Endothelial cell (in vitro differentiated cells): ENCODE data around the gene AGO4. TPM values are rescaled to one million over a fixed set of nuclear protein-coding genes. Genes with fewer than 3 reads are reported as not detected.
A peak's percentile ranks its signal among the peaks of the same experiment; 100 is the strongest.

ENCODE experiments used
- DNase-seq: peaks from one replicate; pipeline ENCODE4 v3.0.0; 2021; ENCODE audit warnings: low spot score
- H3K27ac Mint-ChIP-seq: one replicate; pipeline ENCODE4 v1.8.0; 2021; ENCODE audit warnings: mixed read lengths, inconsistent platforms; ENCODE audit not compliant: unreplicated experiment
- H3K27me3 Mint-ChIP-seq: one replicate; pipeline ENCODE4 v1.8.0; 2021; ENCODE audit warnings: mild to moderate bottlenecking, moderate library complexity, mixed read lengths, inconsistent platforms; ENCODE audit not compliant: unreplicated experiment
- H3K36me3 Mint-ChIP-seq: one replicate; pipeline ENCODE4 v1.8.0; 2021; ENCODE audit warnings: mild to moderate bottlenecking, low read depth, mixed read lengths, inconsistent platforms; ENCODE audit not compliant: unreplicated experiment
- H3K4me1 Mint-ChIP-seq: one replicate; pipeline ENCODE4 v1.8.0; 2021; ENCODE audit warnings: mild to moderate bottlenecking, mixed read lengths, inconsistent platforms; ENCODE audit not compliant: unreplicated experiment
- H3K4me3 Mint-ChIP-seq: one replicate; pipeline ENCODE4 v1.8.0; 2021; ENCODE audit warnings: mild to moderate bottlenecking, mixed read lengths, inconsistent platforms; ENCODE audit not compliant: unreplicated experiment
- H3K9me3 Mint-ChIP-seq: one replicate; pipeline ENCODE4 v1.8.0; 2021; ENCODE audit warnings: mixed read lengths, inconsistent platforms; ENCODE audit not compliant: unreplicated experiment
- total RNA-seq: library from RNA; stranded (reverse); fragmentation: NEBNext Ultra II Directional; extraction: Animal tissue kit (Norgen Biotek cat#: 25700); gene quantifications from one replicate; pipeline ENCODE4 v1.2.1, GENCODE V29; 2021; ENCODE audit not compliant: unreplicated experiment
- TF ChIP-seq, protein P1 (sequence below): fragments of 200-600 bp; sonication (generic); IDR thresholded peaks from one replicate; pipeline ENCODE4 v1.5.0; 2021; ENCODE audit warnings: antibody characterized with exemption; ENCODE audit not compliant: unreplicated experiment

Gene AGO4
- total RNA-seq, 1 donor from 2014 or later = 26.6 TPM

DNA sequence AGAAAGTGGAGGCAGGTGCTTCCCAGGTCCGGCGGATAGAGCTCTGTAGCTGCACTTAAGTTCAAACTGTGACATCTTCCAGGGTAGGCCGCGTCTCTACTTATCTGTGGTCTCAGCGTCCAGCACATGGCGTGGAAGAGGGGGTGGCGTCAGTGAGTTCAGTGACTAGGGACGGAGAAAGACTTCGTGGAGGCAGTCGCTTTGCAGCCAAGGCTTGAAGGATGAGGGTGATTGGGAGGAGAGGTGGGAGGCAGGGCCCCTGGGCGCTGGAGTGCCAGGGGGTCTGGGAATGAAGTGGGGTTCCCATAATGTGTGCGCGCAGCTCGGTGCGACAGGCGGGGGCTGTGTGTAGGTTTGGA, 74.7 kb downstream of the AGO4 start:
- TF ChIP-seq, protein P1, sequence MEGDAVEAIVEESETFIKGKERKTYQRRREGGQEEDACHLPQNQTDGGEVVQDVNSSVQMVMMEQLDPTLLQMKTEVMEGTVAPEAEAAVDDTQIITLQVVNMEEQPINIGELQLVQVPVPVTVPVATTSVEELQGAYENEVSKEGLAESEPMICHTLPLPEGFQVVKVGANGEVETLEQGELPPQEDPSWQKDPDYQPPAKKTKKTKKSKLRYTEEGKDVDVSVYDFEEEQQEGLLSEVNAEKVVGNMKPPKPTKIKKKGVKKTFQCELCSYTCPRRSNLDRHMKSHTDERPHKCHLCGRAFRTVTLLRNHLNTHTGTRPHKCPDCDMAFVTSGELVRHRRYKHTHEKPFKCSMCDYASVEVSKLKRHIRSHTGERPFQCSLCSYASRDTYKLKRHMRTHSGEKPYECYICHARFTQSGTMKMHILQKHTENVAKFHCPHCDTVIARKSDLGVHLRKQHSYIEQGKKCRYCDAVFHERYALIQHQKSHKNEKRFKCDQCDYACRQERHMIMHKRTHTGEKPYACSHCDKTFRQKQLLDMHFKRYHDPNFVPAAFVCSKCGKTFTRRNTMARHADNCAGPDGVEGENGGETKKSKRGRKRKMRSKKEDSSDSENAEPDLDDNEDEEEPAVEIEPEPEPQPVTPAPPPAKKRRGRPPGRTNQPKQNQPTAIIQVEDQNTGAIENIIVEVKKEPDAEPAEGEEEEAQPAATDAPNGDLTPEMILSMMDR = no peak
- H3K4me1 Mint-ChIP-seq = peaks cover 43% of the 10 kb centered on the region
- DNase-seq = no peak
- H3K9me3 Mint-ChIP-seq = no peaks in the 10 kb centered on the region
- H3K27me3 Mint-ChIP-seq = peaks cover 4% of the 10 kb centered on the region
- H3K27ac Mint-ChIP-seq = no peak overlapping the region
- peak overlapping the region; percentile 40 for H3K4me3 Mint-ChIP-seq
- H3K36me3 Mint-ChIP-seq = no peaks in the 10 kb centered on the region

DNA sequence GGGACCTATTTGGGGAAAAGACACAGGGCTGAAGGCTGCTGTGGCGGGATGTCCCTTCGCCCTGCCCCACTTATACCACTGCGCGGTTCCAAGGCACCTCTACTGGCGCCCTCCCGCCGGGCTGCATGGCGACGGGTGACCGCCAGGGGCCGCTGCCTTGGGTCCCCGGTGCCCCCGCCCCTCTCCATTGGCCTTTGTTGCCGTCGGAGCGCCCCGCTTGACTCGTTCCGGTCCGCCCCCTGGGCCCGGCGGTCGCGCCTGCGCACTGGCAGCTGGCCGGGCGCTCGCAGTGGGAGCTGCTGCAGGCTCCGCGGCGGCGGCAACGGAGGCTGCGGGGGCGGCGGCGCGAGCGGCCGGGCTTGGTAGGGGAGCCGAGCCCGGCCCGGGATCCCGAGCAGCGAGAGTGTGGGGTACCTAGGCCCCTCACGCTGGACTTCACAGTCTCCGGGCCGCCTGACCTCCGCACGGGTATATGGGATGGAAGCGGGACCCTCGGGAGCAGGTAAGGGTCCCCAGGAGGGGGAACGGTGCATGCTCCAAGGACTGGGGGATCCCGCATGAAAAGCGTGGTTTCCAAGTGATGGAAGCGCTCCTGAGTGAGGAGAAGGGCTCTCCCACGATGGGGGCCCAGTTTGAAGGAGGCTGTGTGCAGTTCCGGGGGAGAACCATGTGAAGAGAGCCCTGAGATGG, 75.3 kb downstream of the AGO4 start, which contains the start of gene AGO1:
Gene AGO1, plus strand, starts transcription at position 265 of the 690 bp plus-strand sequence. Its CDS starts 213 bp downstream, at position 478.
- peak; percentile 99 for DNase-seq
- Mint-ChIP-seq H3K9me3 (no peaks in the 10 kb centered on the region), H3K4me3 (peak within 1 kb of the TSS; percentile 97), H3K36me3 (no peaks in the 10 kb centered on the region), H3K4me1 (peaks cover 47% of the 10 kb centered on the region), H3K27me3 (peaks cover 4% of the 10 kb centered on the region), H3K27ac (peak within 1 kb of the TSS; percentile 48)
- TF ChIP-seq, protein P1 = peak; percentile 93

DNA sequence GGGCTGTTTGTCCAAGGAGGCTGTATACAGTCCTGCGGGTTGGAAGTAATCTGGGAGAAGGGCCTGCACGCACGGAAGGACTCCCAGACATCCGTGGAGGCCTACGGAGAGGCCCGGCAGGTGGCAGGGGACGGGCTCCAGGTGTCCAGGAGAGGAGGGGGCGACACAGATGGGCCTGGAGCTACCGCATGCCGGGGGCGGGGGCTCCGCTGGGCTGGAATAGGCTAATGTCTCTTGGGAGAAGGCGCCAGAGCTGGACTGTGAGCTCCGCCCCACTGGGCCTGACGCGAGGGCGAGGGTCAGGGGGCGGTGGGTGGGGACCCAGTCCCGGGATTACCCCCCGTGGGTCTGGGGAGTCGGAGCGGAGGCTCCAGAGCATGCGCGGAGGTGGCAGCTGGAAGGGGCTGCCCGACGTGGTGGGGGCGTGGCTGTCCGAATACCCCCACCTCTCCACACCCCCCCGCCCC, 75.9 kb downstream of the AGO4 start:
- Mint-ChIP-seq H3K27me3 (peaks cover 4% of the 10 kb centered on the region), H3K36me3 (peaks cover 4% of the 10 kb centered on the region), H3K27ac (no peak overlapping the region), H3K4me3 (peak overlapping the region; percentile 97), H3K9me3 (no peaks in the 10 kb centered on the region), H3K4me1 (peaks cover 53% of the 10 kb centered on the region)
- peak; percentile 54 for DNase-seq
- TF ChIP-seq, protein P1 = no peak

DNA sequence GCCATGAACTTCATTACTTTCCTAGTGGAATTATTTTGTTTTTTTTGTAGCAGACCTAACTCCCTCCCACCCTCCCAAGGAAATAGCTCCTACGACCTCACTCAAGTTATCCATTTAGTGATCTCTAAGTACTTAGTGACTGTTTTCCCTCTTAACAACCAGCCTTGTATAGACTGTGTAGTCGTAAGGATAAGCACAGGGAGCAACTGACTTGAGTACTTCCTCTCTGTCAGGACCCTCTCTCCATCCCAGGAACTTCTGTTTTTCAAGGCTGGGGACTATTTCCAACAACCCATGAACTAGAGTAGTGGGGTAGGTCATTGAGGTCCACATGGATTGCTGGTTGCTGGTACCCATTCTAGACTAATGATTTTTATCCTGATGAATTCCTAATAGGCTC, 77.1 kb downstream of the AGO4 start:
- peaks cover 4% of the 10 kb centered on the region for H3K27me3 Mint-ChIP-seq
- H3K4me1 Mint-ChIP-seq = peaks cover 56% of the 10 kb centered on the region
- H3K4me3 Mint-ChIP-seq = peak overlapping the region; percentile 48
- H3K9me3 Mint-ChIP-seq = no peaks in the 10 kb centered on the region
- TF ChIP-seq, protein P1 = no peak
- peaks cover 6% of the 10 kb centered on the region for H3K36me3 Mint-ChIP-seq
- no peak for DNase-seq
- peak overlapping the region; percentile 6 for H3K27ac Mint-ChIP-seq

DNA sequence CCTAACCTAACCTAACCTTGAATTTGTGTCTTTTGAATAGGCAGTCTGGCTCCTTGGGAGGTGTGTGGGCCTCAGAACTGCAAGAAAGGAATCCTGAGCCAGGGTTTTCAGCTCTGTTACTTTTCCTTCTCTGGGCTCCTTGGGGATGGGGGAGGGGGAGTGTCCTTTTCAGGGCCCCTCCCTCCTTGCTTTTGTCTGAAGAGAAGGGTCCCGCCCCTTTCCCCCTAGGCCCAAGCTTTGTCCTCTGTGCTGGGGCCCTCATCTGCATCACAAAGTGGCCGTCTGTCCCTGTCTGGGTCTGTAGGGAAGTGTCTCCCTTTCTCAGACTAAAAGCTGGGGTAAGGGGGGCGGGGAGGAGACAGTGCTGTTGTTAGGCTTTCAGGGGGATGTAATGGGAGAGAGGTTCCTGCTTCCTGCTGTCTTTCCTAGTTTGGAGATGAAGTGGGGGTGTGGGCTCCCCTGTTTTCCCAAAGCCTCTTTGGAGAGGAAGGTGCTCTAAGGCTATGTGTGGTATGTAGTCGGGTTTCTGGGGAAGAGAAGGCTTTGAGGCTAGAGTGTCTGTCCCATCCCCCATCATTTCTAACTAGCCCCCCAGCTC, 78.2 kb downstream of the AGO4 start:
- H3K4me1 Mint-ChIP-seq = peaks cover 56% of the 10 kb centered on the region
- peaks cover 10% of the 10 kb centered on the region for H3K36me3 Mint-ChIP-seq
- H3K4me3 Mint-ChIP-seq = peak overlapping the region; percentile 9
- no peaks in the 10 kb centered on the region for H3K9me3 Mint-ChIP-seq
- TF ChIP-seq, protein P1 = no peak
- H3K27me3 Mint-ChIP-seq = peaks cover 4% of the 10 kb centered on the region
- peak; percentile 41 for DNase-seq
- peak overlapping the region; percentile 58 for H3K27ac Mint-ChIP-seq
